KMS-11 (cell line): ENCODE data around the gene SPATA22.

Source experiments
- H2AFZ ChIP-seq: fragments of 200-600 bp; sonication (generic); 2 replicates; pipeline ENCODE4 v1.6.1; 2016; ENCODE audit warnings: antibody characterized with exemption, mixed run types, low read depth
- H3K27ac ChIP-seq: fragments of 200-600 bp; sonication (generic); 2 replicates; pipeline ENCODE4 v1.6.1; 2016; ENCODE audit warnings: mild to moderate bottlenecking, mixed run types
- H3K27me3 ChIP-seq: fragments of 200-600 bp; sonication (generic); 2 replicates; pipeline ENCODE4 v1.6.1; 2017; ENCODE audit warnings: mild to moderate bottlenecking, low read depth, mixed run types, moderate library complexity; ENCODE audit not compliant: insufficient read depth
- H3K36me3 ChIP-seq: fragments of 200-600 bp; sonication (generic); 2 replicates; pipeline ENCODE4 v1.6.1; 2017; ENCODE audit warnings: mild to moderate bottlenecking, mixed run types; ENCODE audit not compliant: insufficient read depth
- H3K4me1 ChIP-seq: fragments of 200-600 bp; sonication (generic); 2 replicates; pipeline ENCODE4 v1.6.1; 2016; ENCODE audit warnings: mild to moderate bottlenecking, low read depth, mixed run types; ENCODE audit not compliant: poor library complexity, severe bottlenecking
- H3K4me2 ChIP-seq: fragments of 200-600 bp; sonication (generic); 2 replicates; pipeline ENCODE4 v1.7.0; 2016; ENCODE audit warnings: mild to moderate bottlenecking, mixed run types
- H3K4me3 ChIP-seq: fragments of 200-600 bp; sonication (generic); IDR thresholded peaks from 2 replicates; pipeline ENCODE4 v1.6.1; 2017; ENCODE audit warnings: low read depth, low read length, mixed read lengths; ENCODE audit not compliant: insufficient read depth
- H3K79me2 ChIP-seq: fragments of 200-600 bp; sonication (generic); 2 replicates; pipeline ENCODE4 v1.6.1; 2016; ENCODE audit warnings: low read depth, mixed run types; ENCODE audit not compliant: insufficient read depth
- H3K9ac ChIP-seq: fragments of 200-600 bp; sonication (generic); 2 replicates; pipeline ENCODE4 v1.6.1; 2016; ENCODE audit warnings: mild to moderate bottlenecking, mixed run types
- H4K20me1 ChIP-seq: fragments of 200-600 bp; sonication (generic); 2 replicates; pipeline ENCODE4 v1.6.1; 2016; ENCODE audit warnings: mild to moderate bottlenecking, mixed run types; ENCODE audit not compliant: insufficient read depth
- CTCF ChIP-seq: fragments of 200-600 bp; sonication (generic); conservative IDR thresholded peaks from 2 replicates; pipeline ENCODE4 v1.6.1; 2017; ENCODE audit warnings: low read depth, mild to moderate bottlenecking, antibody characterized with exemption, low read length, moderate library complexity, mixed read lengths

Gene SPATA22

DNA sequence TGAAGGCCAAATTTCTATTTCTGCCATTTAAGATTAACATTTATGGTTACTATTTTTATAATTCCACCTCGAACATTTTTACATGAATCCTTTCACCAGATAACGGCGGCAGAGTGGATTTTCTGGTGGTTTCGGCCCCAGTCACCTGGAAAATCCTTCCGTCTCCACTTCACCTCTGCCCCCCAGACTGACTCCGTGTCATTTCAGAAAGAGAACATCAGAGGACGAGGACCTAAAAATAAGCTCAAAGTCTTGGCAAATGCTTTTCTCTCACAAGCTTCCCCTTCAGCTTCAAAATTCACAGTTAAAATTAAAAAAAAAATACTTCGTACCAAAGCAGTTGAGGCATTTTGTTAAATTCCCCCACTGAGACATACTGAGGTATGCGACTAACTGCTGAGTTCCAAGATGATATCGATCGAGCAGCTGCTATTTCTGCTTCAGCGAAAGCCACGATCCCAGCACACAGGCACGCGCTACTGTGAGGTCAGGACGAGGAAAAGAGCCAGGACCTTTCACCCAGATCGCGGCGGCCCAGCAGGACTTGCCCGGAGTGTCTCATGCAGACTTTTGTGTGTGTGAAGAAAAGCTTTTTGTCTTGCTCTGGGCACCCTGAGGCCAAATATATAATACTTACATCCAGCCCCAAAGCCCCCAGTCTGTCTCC, 41.0 kb upstream of the SPATA22 start:
- Histone ChIP-seq H3K4me3 (no peak overlapping the region), H3K27ac (no peak overlapping the region), H4K20me1 (no peaks in the 10 kb centered on the region), H3K27me3 (no peaks in the 10 kb centered on the region), H3K4me1 (no peaks in the 10 kb centered on the region), H3K9ac (no peak overlapping the region), H2AFZ (no peak overlapping the region), H3K79me2 (no peaks in the 10 kb centered on the region), H3K4me2 (no peak overlapping the region), H3K36me3 (no peaks in the 10 kb centered on the region)
- no peak for TF ChIP-seq CTCF

- Histone ChIP-seq H4K20me1 (no peaks in the 10 kb centered on the region), H3K79me2 (no peaks in the 10 kb centered on the region), H3K36me3 (no peaks in the 10 kb centered on the region), H3K4me3 (no peak overlapping the region), H3K27me3 (no peaks in the 10 kb centered on the region), H2AFZ (no peak overlapping the region), H3K4me2 (no peak overlapping the region), H3K9ac (no peak overlapping the region), H3K4me1 (no peaks in the 10 kb centered on the region), H3K27ac (no peak overlapping the region)
- TF ChIP-seq CTCF, result no peak
Observed at GRCh38 chr17:3511852-3512504, 40.4 kb upstream of the SPATA22 start.

- no peaks in the 10 kb centered on the region for H3K79me2 ChIP-seq
- no peak for TF ChIP-seq CTCF
- no peak overlapping the region for H2AFZ ChIP-seq
- H3K4me3 ChIP-seq, result no peak overlapping the region
- H4K20me1 ChIP-seq, result no peaks in the 10 kb centered on the region
- H3K27ac ChIP-seq, result no peak overlapping the region
- H3K4me2 ChIP-seq, result no peak overlapping the region
- no peaks in the 10 kb centered on the region for H3K27me3 ChIP-seq
- H3K36me3 ChIP-seq, result no peaks in the 10 kb centered on the region
- H3K4me1 ChIP-seq, result no peaks in the 10 kb centered on the region
- no peak overlapping the region for H3K9ac ChIP-seq
Observed at GRCh38 chr17:3510090-3510489, 38.5 kb upstream of the SPATA22 start.

DNA sequence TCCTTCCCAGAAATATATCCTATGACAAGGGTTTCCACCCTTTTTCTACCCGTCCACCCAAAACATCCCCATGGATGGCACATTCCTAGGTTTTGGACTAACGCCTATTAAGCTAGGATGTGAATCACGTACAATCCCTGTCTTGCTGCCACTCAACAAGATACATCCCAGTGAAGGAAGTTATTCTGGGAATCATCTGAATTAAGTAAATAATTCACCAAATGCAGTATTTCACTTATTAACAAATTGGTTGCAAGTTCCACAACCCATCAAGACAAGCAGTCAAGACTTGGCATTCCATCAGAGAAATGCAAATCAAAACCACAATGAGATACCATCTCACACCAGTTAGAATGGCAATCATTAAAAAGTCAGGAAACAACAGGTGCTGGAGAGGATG, 36.2 kb upstream of the SPATA22 start:
- Histone ChIP-seq H3K27me3 (no peaks in the 10 kb centered on the region), H3K27ac (no peak overlapping the region), H3K79me2 (no peaks in the 10 kb centered on the region), H3K4me2 (no peak overlapping the region), H3K9ac (no peak overlapping the region), H3K4me1 (no peaks in the 10 kb centered on the region), H4K20me1 (no peaks in the 10 kb centered on the region), H2AFZ (no peak overlapping the region), H3K36me3 (no peaks in the 10 kb centered on the region), H3K4me3 (no peak overlapping the region)
- TF ChIP-seq CTCF, result no peak
